ENCODE measurements around the gene UNKL.
"Not testable (repeated sequence)": the region's sequence is repeated elsewhere in the genome, so short reads cannot be mapped to it uniquely, and the experiment has no call there.

The UNKL gene

GRCh38 chr16:1333854-1334700 lies 80.4 kb downstream of the UNKL start:
- DNase-seq: no peak

- DNase-seq: peak; percentile 48
These were observed 81.2 kb downstream of the UNKL start, which contains the start of gene BAIAP3 for GRCh38 chr16:1333149-1333812. BAIAP3 (plus strand) TSS chr16:1333645; CDS start chr16:1338550, 4,905 bp downstream.

- no peak for DNase-seq
These were observed 81.8 kb downstream of the UNKL start for GRCh38 chr16:1332618-1333148.

GRCh38 chr16:1331712-1332617 lies 82.5 kb downstream of the UNKL start:
- peak; percentile 40 for DNase-seq

GRCh38 chr16:1330931-1331711 lies 83.4 kb downstream of the UNKL start:
- no peak for DNase-seq

- no peak for DNase-seq
These were observed 84.1 kb downstream of the UNKL start for GRCh38 chr16:1330260-1330914.

- DNase-seq: not testable (repeated sequence)
These were observed 85.5 kb downstream of the UNKL start for GRCh38 chr16:1328961-1329360.

- DNase-seq: not testable (repeated sequence)
These were observed 86.4 kb downstream of the UNKL start for GRCh38 chr16:1328136-1328535.

- no peak for DNase-seq
These were observed 86.9 kb downstream of the UNKL start for GRCh38 chr16:1327619-1327947.

GRCh38 chr16:1326946-1327618 lies 87.4 kb downstream of the UNKL start:
- no peak for DNase-seq

GRCh38 chr16:1326391-1326790 lies 88.1 kb downstream of the UNKL start:
- DNase-seq: no peak

GRCh38 chr16:1325673-1326371 lies 88.7 kb downstream of the UNKL start:
- no peak for DNase-seq

- no peak for DNase-seq
These were observed 89.2 kb downstream of the UNKL start for GRCh38 chr16:1325261-1325660.

- no peak for DNase-seq
These were observed 90.1 kb downstream of the UNKL start for GRCh38 chr16:1324286-1324826.

GRCh38 chr16:1323296-1324239 lies 90.9 kb downstream of the UNKL start:
- no peak for DNase-seq

GRCh38 chr16:1322407-1322806 lies 92.1 kb downstream of the UNKL start:
- no peak for DNase-seq

GRCh38 chr16:1320658-1321240 lies 93.8 kb downstream of the UNKL start:
- DNase-seq: no peak

- no peak for DNase-seq
These were observed 94.4 kb downstream of the UNKL start for GRCh38 chr16:1320097-1320496.
